ENCODE data around the gene CCNB2. TPM values are rescaled to one million over a fixed set of nuclear protein-coding genes. Genes with fewer than 3 reads are reported as not detected.
A peak's percentile ranks its signal among the peaks of the same experiment; 100 is the strongest.

CCNB2 gene
- total and polyA plus RNA-seq, 2 donors (not counting 1 experiment from before 2014, with no cell fraction given), result 18.5 to 19.3 TPM

DNA sequence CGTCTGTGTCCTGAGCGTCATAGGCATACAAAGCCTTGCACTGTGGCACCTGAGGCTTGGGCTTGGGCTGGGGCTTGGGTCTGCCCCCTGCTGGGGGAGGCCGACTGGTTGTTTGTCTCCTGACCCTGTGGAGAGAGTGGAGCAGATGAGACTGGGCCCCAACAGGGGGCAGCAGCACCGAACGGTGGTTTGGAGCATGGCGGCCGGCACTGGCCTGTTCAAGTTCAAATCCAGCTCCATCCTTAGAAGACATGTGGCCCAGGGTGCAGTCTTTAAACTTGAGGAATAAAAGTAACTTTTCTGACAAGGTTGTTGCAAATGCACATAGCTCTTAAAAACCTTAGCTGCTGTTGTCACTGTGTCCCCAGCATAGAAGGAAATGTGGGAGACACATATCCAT is 33.3 kb downstream of the CCNB2 start:
- H3K79me2 ChIP-seq (ENCODE audit: control insufficient read depth, insufficient read depth, low read length), result no peaks in the 10 kb centered on the region
- H3K36me3 ChIP-seq (ENCODE audit: control insufficient read depth, insufficient read depth, low read length), result peaks cover 15% of the 10 kb centered on the region
- no peaks in the 10 kb centered on the region for H3K4me1 ChIP-seq (ENCODE audit: control insufficient read depth, extremely low read depth, insufficient read depth, low read length)
- H3K4me3 ChIP-seq (replicated peaks in 1 of 4; ENCODE audit: control extremely low read depth in 1 of 4, insufficient read depth in 1 of 4, low read depth in 3 of 4, low read length in 4 of 4), result no peak overlapping the region
- H3K9ac ChIP-seq (ENCODE audit: insufficient read depth, low read length), result no peak overlapping the region
- no peaks in the 10 kb centered on the region for H3K27me3 ChIP-seq (ENCODE audit: control insufficient read depth, insufficient read depth, low read length)
- no peaks in the 10 kb centered on the region for H4K20me1 ChIP-seq (ENCODE audit: control insufficient read depth, extremely low read depth, insufficient read depth, low read length)
- H3K27ac ChIP-seq (ENCODE audit: insufficient read depth, low read length), result no peak overlapping the region
- TF ChIP-seq CTCF (conservative IDR thresholded peaks at IDR 0.05 in 1 of 2, IDR thresholded peaks at IDR 0.05 in 1 of 2; ENCODE audit: low read depth in 1 of 2, low read length in 2 of 2) (peak; percentile 44 to 56), EZH2 (IDR thresholded peaks at IDR 0.05; ENCODE audit: low read length, missing control alignments) (no peak)
- no peak overlapping the region for H3K4me2 ChIP-seq (ENCODE audit: extremely low read depth, insufficient read depth, low read length)
- DNase-seq (ENCODE audit: low read depth in 2 of 2), result peak; percentile 25 to 29
- H3K9me3 ChIP-seq (ENCODE audit: control insufficient read depth, insufficient read depth, low read depth, low read length), result no peaks in the 10 kb centered on the region
- no peak overlapping the region for H2AFZ ChIP-seq (ENCODE audit: low read length)

DNA sequence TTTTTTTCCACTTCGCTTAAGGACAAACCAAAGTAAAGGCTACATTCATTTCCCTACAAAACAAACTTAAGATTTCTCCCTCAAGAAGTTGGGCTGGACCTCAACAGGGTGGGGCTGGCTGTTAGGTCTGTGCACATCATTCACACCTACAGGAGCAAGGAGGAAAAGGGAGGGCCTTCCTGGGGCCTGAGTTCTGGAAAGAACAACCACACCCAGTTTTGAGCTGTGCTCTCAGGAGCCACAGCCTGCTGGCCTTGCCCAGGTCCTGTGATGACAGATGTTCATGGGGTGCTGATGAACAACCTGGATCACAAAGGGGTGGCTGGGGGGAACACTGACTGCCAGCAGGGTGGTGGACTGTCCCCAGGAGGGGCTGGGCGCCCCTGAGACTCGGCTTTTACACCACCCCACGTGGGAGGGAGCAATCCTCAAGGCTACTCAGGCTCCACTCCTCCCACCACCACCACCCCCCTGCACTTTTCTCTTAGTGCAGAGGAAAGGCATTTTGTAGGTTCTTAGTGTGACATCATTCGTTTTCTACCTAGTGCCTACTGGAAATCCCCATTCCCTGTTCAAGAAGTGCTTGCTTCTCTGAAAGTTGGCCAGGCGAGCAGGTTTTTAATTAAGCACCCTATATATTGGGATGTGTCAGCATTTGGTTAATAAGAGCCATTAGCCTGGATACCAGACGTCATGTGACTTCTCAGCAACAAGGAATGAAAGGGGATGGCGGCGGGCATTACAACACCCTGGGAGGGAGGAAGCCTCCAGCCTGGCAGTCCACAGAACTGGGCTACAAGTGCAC is 35.7 kb downstream of the CCNB2 start:
- Histone ChIP-seq H3K27ac (ENCODE audit: insufficient read depth, low read length) (no peak overlapping the region), H3K4me3 (replicated peaks in 1 of 4; ENCODE audit: control extremely low read depth in 1 of 4, insufficient read depth in 1 of 4, low read depth in 3 of 4, low read length in 4 of 4) (no peak overlapping the region), H3K9me3 (ENCODE audit: control insufficient read depth, insufficient read depth, low read depth, low read length) (no peaks in the 10 kb centered on the region), H3K79me2 (ENCODE audit: control insufficient read depth, insufficient read depth, low read length) (no peaks in the 10 kb centered on the region), H2AFZ (ENCODE audit: low read length) (no peak overlapping the region), H3K27me3 (ENCODE audit: control insufficient read depth, insufficient read depth, low read length) (no peaks in the 10 kb centered on the region), H4K20me1 (ENCODE audit: control insufficient read depth, extremely low read depth, insufficient read depth, low read length) (no peaks in the 10 kb centered on the region), H3K4me2 (ENCODE audit: extremely low read depth, insufficient read depth, low read length) (no peak overlapping the region), H3K4me1 (ENCODE audit: control insufficient read depth, extremely low read depth, insufficient read depth, low read length) (no peaks in the 10 kb centered on the region), H3K36me3 (ENCODE audit: control insufficient read depth, insufficient read depth, low read length) (peaks cover 7% of the 10 kb centered on the region), H3K9ac (ENCODE audit: insufficient read depth, low read length) (no peak overlapping the region)
- DNase-seq (ENCODE audit: low read depth in 2 of 2), result peak in 1 of 2 donors; percentile 34
- TF ChIP-seq EZH2 (IDR thresholded peaks at IDR 0.05; ENCODE audit: low read length, missing control alignments) (no peak), CTCF (conservative IDR thresholded peaks at IDR 0.05 in 1 of 2, IDR thresholded peaks at IDR 0.05 in 1 of 2; ENCODE audit: low read depth in 1 of 2, low read length in 2 of 2) (no peak)

DNA sequence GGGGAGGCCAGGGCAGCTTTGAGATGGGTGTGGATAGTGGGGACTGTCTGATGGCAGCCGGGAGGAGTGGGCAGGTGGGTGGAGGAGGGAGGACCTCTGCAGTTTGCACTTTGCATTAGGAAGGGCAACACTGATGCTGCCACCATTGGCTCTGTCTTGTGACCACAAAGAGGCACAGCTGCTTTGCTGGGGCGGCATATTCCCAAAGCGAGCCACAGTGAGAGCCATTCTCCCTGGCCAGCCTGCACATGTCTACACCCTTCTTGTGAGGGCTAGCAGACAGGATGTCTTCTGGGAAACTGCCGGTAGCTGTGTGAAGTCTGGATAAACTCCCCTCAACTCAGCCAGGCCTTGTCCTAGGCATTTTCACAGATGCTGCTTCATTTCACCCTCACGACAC is 38.3 kb downstream of the CCNB2 start:
- Histone ChIP-seq H3K79me2 (ENCODE audit: control insufficient read depth, insufficient read depth, low read length) (no peaks in the 10 kb centered on the region), H3K9me3 (ENCODE audit: control insufficient read depth, insufficient read depth, low read depth, low read length) (no peaks in the 10 kb centered on the region), H2AFZ (ENCODE audit: low read length) (no peak overlapping the region), H3K4me1 (ENCODE audit: control insufficient read depth, extremely low read depth, insufficient read depth, low read length) (no peaks in the 10 kb centered on the region), H3K27me3 (ENCODE audit: control insufficient read depth, insufficient read depth, low read length) (no peaks in the 10 kb centered on the region), H3K4me2 (ENCODE audit: extremely low read depth, insufficient read depth, low read length) (no peak overlapping the region), H3K27ac (ENCODE audit: insufficient read depth, low read length) (no peak overlapping the region), H3K4me3 (replicated peaks in 1 of 4; ENCODE audit: control extremely low read depth in 1 of 4, insufficient read depth in 1 of 4, low read depth in 3 of 4, low read length in 4 of 4) (no peak overlapping the region), H4K20me1 (ENCODE audit: control insufficient read depth, extremely low read depth, insufficient read depth, low read length) (no peaks in the 10 kb centered on the region), H3K36me3 (ENCODE audit: control insufficient read depth, insufficient read depth, low read length) (peaks cover 5% of the 10 kb centered on the region), H3K9ac (ENCODE audit: insufficient read depth, low read length) (no peak overlapping the region)
- no peak for DNase-seq (ENCODE audit: low read depth in 2 of 2)
- TF ChIP-seq CTCF (conservative IDR thresholded peaks at IDR 0.05 in 1 of 2, IDR thresholded peaks at IDR 0.05 in 1 of 2; ENCODE audit: low read depth in 1 of 2, low read length in 2 of 2) (no peak), EZH2 (IDR thresholded peaks at IDR 0.05; ENCODE audit: low read length, missing control alignments) (no peak)
